ENCODE results near the gene ACP2. TPM values are rescaled to one million over a fixed set of nuclear protein-coding genes. Genes with fewer than 3 reads are reported as not detected.

Gene ACP2
- total RNA-seq, 1 donor from 2014 or later = 29.0 TPM

- intact Hi-C loops (cut with micrococcal nuclease) = loop anchor here (1.0 kb wide), 7 partner anchors 21 to 498 kb away; partner anchors contain the start of genes ACP2, CELF1, DDB2 and FNBP4
Observed at GRCh38 chr11:47269002-47269828, 20.6 kb upstream of the ACP2 start.

- intact Hi-C loops (cut with micrococcal nuclease) = loop anchor here (1.0 kb wide), 7 partner anchors 20 to 499 kb away; partner anchors contain the start of genes ACP2, CELF1, DDB2 and FNBP4
Observed at GRCh38 chr11:47268448-47269001, 19.9 kb upstream of the ACP2 start.

GRCh38 chr11:47267876-47268275 is 19.3 kb upstream of the ACP2 start:
- intact Hi-C loops (cut with micrococcal nuclease) = no loop called here

- intact Hi-C loops (cut with micrococcal nuclease) = no loop called here
Observed at GRCh38 chr11:47264521-47264920, 15.9 kb upstream of the ACP2 start.

GRCh38 chr11:47264119-47264518 is 15.5 kb upstream of the ACP2 start:
- intact Hi-C loops (cut with micrococcal nuclease) = no loop called here

GRCh38 chr11:47261291-47261800 is 12.7 kb upstream of the ACP2 start:
- intact Hi-C loops (cut with micrococcal nuclease) = no loop called here

GRCh38 chr11:47260366-47260765 is 11.8 kb upstream of the ACP2 start:
- intact Hi-C loops (cut with micrococcal nuclease) = no loop called here

GRCh38 chr11:47259232-47259977 is 10.8 kb upstream of the ACP2 start:
- intact Hi-C loops (cut with micrococcal nuclease) = loop anchor here (2.0 kb wide), 2 partner anchors 73 to 83 kb away; partner anchors contain the start of genes ARFGAP2 and PACSIN3

- intact Hi-C loops (cut with micrococcal nuclease) = loop anchor here (2.0 kb wide), 2 partner anchors 72 to 82 kb away; partner anchors contain the start of genes ARFGAP2 and PACSIN3
Observed at GRCh38 chr11:47258317-47258902, 9.8 kb upstream of the ACP2 start.

- intact Hi-C loops (cut with micrococcal nuclease) = loop anchor here (2.0 kb wide), 2 partner anchors 71 to 81 kb away; partner anchors contain the start of genes ARFGAP2 and PACSIN3
Observed at GRCh38 chr11:47257517-47258316, 9.1 kb upstream of the ACP2 start, which contains the start of gene NR1H3. Gene NR1H3, plus strand, starts transcription at chr11:47257996. Its CDS starts 1,221 bp downstream, at chr11:47259217.

GRCh38 chr11:47257177-47257516 is 8.5 kb upstream of the ACP2 start:
- intact Hi-C loops (cut with micrococcal nuclease) = no loop called here

GRCh38 chr11:47256374-47256773 is 7.8 kb upstream of the ACP2 start:
- intact Hi-C loops (cut with micrococcal nuclease) = no loop called here

- intact Hi-C loops (cut with micrococcal nuclease) = no loop called here
Observed at GRCh38 chr11:47254386-47254785, 5.8 kb upstream of the ACP2 start.

- intact Hi-C loops (cut with micrococcal nuclease) = no loop called here
Observed at GRCh38 chr11:47253660-47254059, 5.0 kb upstream of the ACP2 start.

- intact Hi-C loops (cut with micrococcal nuclease) = no loop called here
Observed at GRCh38 chr11:47251751-47252150, 3.1 kb upstream of the ACP2 start.

GRCh38 chr11:47249378-47249715 is 733 bp upstream of the ACP2 start:
- intact Hi-C loops (cut with micrococcal nuclease) = loop anchor here (2.0 kb wide), 1 partner anchor 313 kb away; the partner anchor contains the start of gene CSTPP1

- intact Hi-C loops (cut with micrococcal nuclease) = loop anchor here (1.0 to 2.0 kb wide), 5 partner anchors 21 to 311 kb away; partner anchors contain the start of genes CSTPP1 and SLC39A13
Observed at GRCh38 chr11:47248304-47248663, 330 bp downstream of the ACP2 start.

- intact Hi-C loops (cut with micrococcal nuclease) = no loop called here
Observed at GRCh38 chr11:47247502-47247901, 1.1 kb downstream of the ACP2 start.

GRCh38 chr11:47245611-47246357 is 2.8 kb downstream of the ACP2 start:
- intact Hi-C loops (cut with micrococcal nuclease) = no loop called here

Measured in T-helper 2 cell treated with Interferon-gamma antibody and Interleukin-4, amounts not matched to agents 100 ng/mL and 5 ng/mL, for 36 hours (primary cell).